CD14-positive monocyte (primary cell): Measurements from ENCODE around the gene DGKH. TPM values are rescaled to one million over a fixed set of nuclear protein-coding genes. Genes with fewer than 3 reads are reported as not detected.

ENCODE experiments used
- DNase-seq, 3 donors: peaks; one replicate each; pipeline ENCODE4 v3.0.0-alpha.2; 2011 to 2022
- H2AFZ ChIP-seq: 2 replicates; pipeline ENCODE4 v1.6.0; 2012; ENCODE audit warnings: mild to moderate bottlenecking, low read depth, low read length, inconsistent platforms; ENCODE audit not compliant: insufficient read depth, poor library complexity, severe bottlenecking
- H3K27ac ChIP-seq, 2 donors: 1 replicate in 1 of 2; 2 replicates in 1 of 2; pipeline ENCODE4 v1.5.1; 2012 to 2013; ENCODE audit warnings: low read length in 2 of 2, control low read depth in 1 of 2, inconsistent platforms in 1 of 2, low read depth in 1 of 2, mild to moderate bottlenecking in 1 of 2
- H3K27me3 ChIP-seq, 2 donors: one replicate each; pipeline versions ENCODE4 v1.6.0 to v1.6.1; 2011 to 2013; ENCODE audit warnings: low read length in 2 of 2; ENCODE audit not compliant: control insufficient read depth in 2 of 2, insufficient read depth in 2 of 2
- H3K36me3 ChIP-seq, 2 donors: replicated peaks in 1 of 2; 1 replicate in 1 of 2; 2 replicates in 1 of 2; pipeline versions ENCODE4 v1.5.1 to v1.6.1; 2012 to 2013; ENCODE audit warnings: low read length in 2 of 2, control low read depth in 1 of 2, inconsistent platforms in 1 of 2, mild to moderate bottlenecking in 1 of 2; ENCODE audit not compliant: insufficient read depth in 2 of 2, control insufficient read depth in 1 of 2
- H3K4me1 ChIP-seq, 2 donors: 1 replicate in 1 of 2; 2 replicates in 1 of 2; pipeline versions ENCODE4 v1.5.1 to v1.6.1; 2012 to 2013; ENCODE audit warnings: low read length in 2 of 2, control low read depth in 1 of 2, inconsistent platforms in 1 of 2, mild to moderate bottlenecking in 1 of 2, moderate library complexity in 1 of 2; ENCODE audit not compliant: insufficient read depth in 2 of 2, control insufficient read depth in 1 of 2
- H3K4me2 ChIP-seq: replicated peaks from 2 replicates; pipeline ENCODE3; 2012; ENCODE audit warnings: low read length, moderate library complexity, mild to moderate bottlenecking; ENCODE audit not compliant: poor library complexity, severe bottlenecking; ENCODE audit errors: extremely low read depth
- H3K4me3 ChIP-seq, 3 experiments: fragments of 200-600 bp in 1 of 3; sonication (generic) in 1 of 3; replicated peaks in 1 of 3; 1 replicate in 2 of 3; 2 replicates in 1 of 3; pipeline ENCODE4 v1.5.1; 2011 to 2013; ENCODE audit warnings: low read length in 3 of 3, mild to moderate bottlenecking in 3 of 3, control low read depth in 2 of 3, low read depth in 2 of 3, inconsistent platforms in 1 of 3, moderate library complexity in 1 of 3
- H3K79me2 ChIP-seq: 2 replicates; pipeline ENCODE4 v1.6.0; 2012; ENCODE audit warnings: mild to moderate bottlenecking, control low read depth, inconsistent platforms, low read length, moderate library complexity; ENCODE audit not compliant: insufficient read depth
- H3K9ac ChIP-seq: 2 replicates; pipeline ENCODE4 v1.6.0; 2017; ENCODE audit warnings: low read length, mild to moderate bottlenecking; ENCODE audit not compliant: insufficient read depth, poor library complexity, severe bottlenecking
- H3K9me3 ChIP-seq, 2 donors: replicated peaks in 1 of 2; 1 replicate in 1 of 2; 2 replicates in 1 of 2; pipeline versions ENCODE4 v1.5.1 to v1.6.1; 2012 to 2013; ENCODE audit warnings: low read length in 2 of 2, control low read depth in 1 of 2; ENCODE audit not compliant: control insufficient read depth in 1 of 2, insufficient read depth in 1 of 2
- H4K20me1 ChIP-seq: 2 replicates; pipeline ENCODE4 v1.6.0; 2012; ENCODE audit warnings: mild to moderate bottlenecking, low read length, control low read depth, moderate library complexity; ENCODE audit not compliant: insufficient read depth
- H3K27ac Mint-ChIP-seq, 7 donors: one replicate each; pipeline ENCODE4 v1.8.0; 2020; ENCODE audit warnings: mild to moderate bottlenecking in 7 of 7, mixed read lengths in 7 of 7, moderate library complexity in 6 of 7, inconsistent platforms in 2 of 7
- H3K27me3 Mint-ChIP-seq, 3 donors: one replicate each; pipeline ENCODE4 v1.8.0; 2021 to 2022; ENCODE audit warnings: low read depth in 3 of 3, mild to moderate bottlenecking in 3 of 3, mixed read lengths in 3 of 3, moderate library complexity in 3 of 3, inconsistent platforms in 1 of 3
- H3K36me3 Mint-ChIP-seq, 2 donors: one replicate each; pipeline ENCODE4 v1.8.0; 2020; ENCODE audit warnings: mixed read lengths in 2 of 2, inconsistent platforms in 1 of 2, mild to moderate bottlenecking in 1 of 2
- H3K4me1 Mint-ChIP-seq: one replicate; pipeline ENCODE4 v1.8.0; 2020; ENCODE audit warnings: mild to moderate bottlenecking, mixed read lengths
- H3K4me3 Mint-ChIP-seq, 2 donors: one replicate each; pipeline ENCODE4 v1.8.0; 2020; ENCODE audit warnings: mild to moderate bottlenecking in 2 of 2, mixed read lengths in 2 of 2, moderate library complexity in 1 of 2
- H3K9me3 Mint-ChIP-seq, 7 donors: one replicate each; pipeline ENCODE4 v1.8.0; 2020 to 2022; ENCODE audit warnings: mixed read lengths in 7 of 7, mild to moderate bottlenecking in 6 of 7, moderate library complexity in 6 of 7, inconsistent platforms in 2 of 7
- CTCF ChIP-seq: fragments of 200-600 bp; IDR thresholded peaks from one replicate; pipeline ENCODE4 v1.8.0; 2022; ENCODE audit warnings: antibody characterized with exemption, mild to moderate bottlenecking
- WGBS: methylation state at CpG from one replicate; pipeline ENCODE4 v1.1.5; 2013; ENCODE audit warnings: missing lambda C conversion rate; ENCODE audit not compliant: insufficient coverage; 5-methylcytosine and 5-hydroxymethylcytosine counted together
- intact Hi-C, 2 donors: fragments of 100-400 bp; cut with micrococcal nuclease; formaldehyde crosslinking; loops; one replicate each; pipeline versions ENCODE4 v1.15.0 to v1.15.1; 2023
- polyA plus RNA-seq, 3 donors: library from polyadenylated mRNA; depleted of rRNA in 1 of 3; unstranded in 2 of 3; stranded (reverse) in 1 of 3; fragments of 300-500 nt in 2 of 3; fragments of >200 nt in 1 of 3; fragmentation: Illumina TruSeq in 2 of 3; gene quantifications; 1 replicate in 2 of 3; 2 replicates in 1 of 3; pipeline ENCODE4 v1.2.3, GENCODE V29; 2012 to 2021

Gene DGKH
- polyA plus RNA-seq, 3 donors, result 0.10 to 0.79 (median 0.15) TPM

DNA sequence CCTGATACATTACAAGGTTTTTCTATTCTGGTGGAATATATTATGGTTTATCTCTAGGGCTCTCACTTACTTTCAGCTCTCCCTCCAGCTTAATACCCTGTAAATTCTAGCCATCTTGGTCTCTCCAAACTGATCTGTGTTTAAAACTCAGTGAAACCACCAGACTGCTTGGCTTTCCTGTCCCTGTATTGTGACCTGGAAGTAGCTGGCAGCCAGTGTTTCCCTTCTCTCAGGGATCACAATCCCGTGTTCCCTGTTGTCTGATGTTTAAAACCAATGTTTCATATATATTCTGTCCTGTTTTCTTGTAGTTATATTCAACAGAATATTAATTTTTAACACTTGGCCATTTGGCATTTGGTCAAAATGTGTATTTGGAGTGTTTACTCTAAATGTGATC lies 231.5 kb downstream of the DGKH start:
- H3K4me1 Mint-ChIP-seq, result peaks cover 12% of the 10 kb centered on the region
- no CpG with 5 or more reads among the region's 1 CpG for WGBS

GRCh38 chr13:42280537-42280936 lies 232.1 kb downstream of the DGKH start:
- Histone ChIP-seq H3K27ac (no peak overlapping the region), H3K4me1 (peaks cover 8 to 17% of the 10 kb centered on the region in 2 donors), H3K9me3 (no peaks in the 10 kb centered on the region), H3K4me3 (no peak overlapping the region), H3K4me2 (no peak overlapping the region), H3K79me2 (peaks cover 91% of the 10 kb centered on the region), H3K27me3 (no peaks in the 10 kb centered on the region), H3K9ac (no peak overlapping the region), H4K20me1 (peaks cover 62% of the 10 kb centered on the region), H3K36me3 (no peaks in the 10 kb centered on the region), H2AFZ (no peak overlapping the region)
- H3K36me3 Mint-ChIP-seq, result peaks cover 5 to 8% of the 10 kb centered on the region in 2 donors
- H3K9me3 Mint-ChIP-seq, result no peaks in the 10 kb centered on the region
- WGBS, result 90% methylated on average over 2 of the region's 2 CpGs
- intact Hi-C loops, result no loop called here
- H3K27me3 Mint-ChIP-seq, result peaks cover 0 to 1% (median 0%) of the 10 kb centered on the region in 3 donors
- no peak for DNase-seq
- no peak overlapping the region for H3K27ac Mint-ChIP-seq
- TF ChIP-seq CTCF, result no peak
- peaks cover 6% of the 10 kb centered on the region for H3K4me1 Mint-ChIP-seq
- H3K4me3 Mint-ChIP-seq, result no peak overlapping the region

More for the DNA sequence above, 231.5 kb downstream of the DGKH start:
- Mint-ChIP-seq H3K9me3 (no peaks in the 10 kb centered on the region), H3K27ac (no peak overlapping the region), H3K4me3 (no peak overlapping the region), H3K27me3 (peaks cover 0 to 1% (median 0%) of the 10 kb centered on the region in 3 donors), H3K36me3 (peaks cover under 1 to 6% of the 10 kb centered on the region in 2 donors)
- intact Hi-C loops, result no loop called here
- DNase-seq, result no peak
- no peaks in the 10 kb centered on the region for H3K27me3 ChIP-seq
- no peaks in the 10 kb centered on the region for H3K36me3 ChIP-seq
- H4K20me1 ChIP-seq, result peaks cover 64% of the 10 kb centered on the region
- no peak overlapping the region for H2AFZ ChIP-seq
- no peak overlapping the region for H3K4me3 ChIP-seq
- no peak overlapping the region for H3K27ac ChIP-seq
- H3K4me1 ChIP-seq, result peaks cover 14 to 22% of the 10 kb centered on the region in 2 donors
- peaks cover 89% of the 10 kb centered on the region for H3K79me2 ChIP-seq
- TF ChIP-seq CTCF, result no peak
- H3K9ac ChIP-seq, result no peak overlapping the region
- no peaks in the 10 kb centered on the region for H3K9me3 ChIP-seq
- H3K4me2 ChIP-seq, result no peak overlapping the region
